Retinal pigment epithelial cell (primary cell): Measurements from ENCODE around the gene UBE2D2.
A peak's percentile ranks its signal among the peaks of the same experiment; 100 is the strongest.
"Not testable (repeated sequence)": the region's sequence is repeated elsewhere in the genome, so short reads cannot be mapped to it uniquely, and the experiment has no call there.

ENCODE experiments used
- DNase-seq: peaks from one replicate; pipeline ENCODE4 v3.0.0-alpha.2; 2010; ENCODE audit warnings: low read depth
- H3K4me3 ChIP-seq: 2 replicates; pipeline ENCODE4 v1.5.1; 2011; ENCODE audit warnings: mild to moderate bottlenecking, low read length, control low read depth, moderate library complexity
- CTCF ChIP-seq: conservative IDR thresholded peaks from 2 replicates; pipeline ENCODE4 v1.5.1; 2011; ENCODE audit warnings: low read depth, low read length, control low read depth, inconsistent platforms

UBE2D2 gene

DNA sequence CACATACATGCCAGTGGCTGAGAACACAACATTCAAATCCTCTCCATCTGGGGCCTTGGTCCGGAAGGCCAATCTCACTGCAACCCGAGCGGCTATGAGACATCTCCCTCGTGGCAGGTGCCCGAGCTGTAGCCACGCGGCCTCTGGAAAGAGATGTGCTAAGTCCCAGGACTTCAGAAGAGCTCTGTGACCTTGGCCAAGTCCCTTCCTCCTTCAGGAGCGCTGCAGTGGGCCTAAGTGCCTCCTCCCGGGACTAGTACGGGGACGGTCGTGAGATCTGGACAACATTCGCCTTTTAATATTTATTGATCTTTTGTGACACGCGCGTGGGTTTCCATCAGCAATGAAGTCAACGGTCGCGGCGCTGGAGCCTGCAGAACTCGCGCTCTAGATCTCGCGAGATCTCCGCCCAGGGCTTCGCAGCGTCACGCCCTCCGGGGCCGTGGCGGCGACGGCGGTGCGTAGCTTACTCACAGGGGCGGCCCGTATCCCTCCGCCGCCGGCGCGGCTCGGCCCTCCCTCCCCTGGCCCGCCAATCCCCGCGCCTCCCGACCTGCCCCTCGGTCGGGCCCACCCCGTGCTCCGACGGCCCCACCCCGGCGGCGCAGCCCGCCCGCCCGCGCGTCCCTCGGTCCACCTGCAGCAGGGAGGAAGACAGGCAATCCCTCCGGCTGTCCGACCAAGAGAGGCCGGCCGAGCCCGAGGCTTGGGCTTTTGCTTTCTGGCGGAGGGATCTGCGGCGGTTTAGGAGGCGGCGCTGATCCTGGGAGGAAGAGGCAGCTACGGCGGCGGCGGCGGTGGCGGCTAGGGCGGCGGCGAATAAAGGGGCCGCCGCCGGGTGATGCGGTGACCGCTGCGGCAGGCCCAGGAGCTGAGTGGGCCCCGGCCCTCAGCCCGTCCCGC, at the start of gene UBE2D2:
UBE2D2 (plus strand) TSS at position 588 of the 903 bp plus-strand sequence. CDS start 453 bp downstream, outside the sequence.
- no peak for TF ChIP-seq CTCF
- H3K4me3 ChIP-seq: peak within 1 kb of the TSS; percentile 90

GRCh38 chr5:139512786-139513390, 48.3 kb upstream of the UBE2D2 start:
- TF ChIP-seq CTCF: peak; percentile 3
- H3K4me3 ChIP-seq: no peak overlapping the region
- no peak for DNase-seq

More for the DNA sequence above, at the start of gene UBE2D2:
- peak; percentile 95 for DNase-seq

GRCh38 chr5:139513434-139513833, 47.7 kb upstream of the UBE2D2 start:
- TF ChIP-seq CTCF: peak; percentile 71

DNA sequence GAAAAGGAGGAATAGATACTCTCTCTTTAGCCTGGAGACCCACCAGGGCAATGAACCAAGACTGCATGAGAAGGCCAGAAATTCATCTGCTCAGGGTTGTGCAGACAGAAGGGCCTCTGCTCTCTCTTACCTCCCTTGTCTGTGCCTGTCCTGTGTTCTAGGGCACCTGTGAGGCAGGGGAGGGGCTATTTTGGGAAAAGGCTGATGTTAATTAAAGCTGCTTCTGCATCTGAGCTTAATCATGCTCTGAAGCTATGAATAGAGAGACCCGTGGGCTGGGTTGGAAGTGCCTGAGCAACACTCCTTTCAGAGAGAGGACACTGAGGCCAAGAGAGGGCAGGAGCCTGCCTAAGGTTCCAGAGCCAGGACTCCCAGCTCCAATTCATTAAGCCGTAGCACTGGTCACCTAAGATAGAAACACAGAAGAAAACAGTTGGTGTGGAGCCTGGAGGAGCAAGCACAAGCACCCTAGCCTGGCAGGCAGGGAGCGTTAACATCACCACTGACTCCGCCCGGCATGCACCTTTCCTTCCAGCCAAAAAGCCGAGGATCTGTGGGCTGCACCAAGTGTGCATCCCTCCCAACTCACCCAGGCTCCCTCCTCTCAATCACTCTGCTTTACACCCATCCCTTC, 47.2 kb upstream of the UBE2D2 start:
- DNase-seq: no peak
- TF ChIP-seq CTCF: no peak
- no peak overlapping the region for H3K4me3 ChIP-seq

More at GRCh38 chr5:139513434-139513833, 47.7 kb upstream of the UBE2D2 start:
- not testable (repeated sequence) for H3K4me3 ChIP-seq
- DNase-seq: peak; percentile 40

GRCh38 chr5:139514486-139514856, 46.7 kb upstream of the UBE2D2 start:
- TF ChIP-seq CTCF: no peak
- DNase-seq: no peak
- H3K4me3 ChIP-seq: no peak overlapping the region

DNA sequence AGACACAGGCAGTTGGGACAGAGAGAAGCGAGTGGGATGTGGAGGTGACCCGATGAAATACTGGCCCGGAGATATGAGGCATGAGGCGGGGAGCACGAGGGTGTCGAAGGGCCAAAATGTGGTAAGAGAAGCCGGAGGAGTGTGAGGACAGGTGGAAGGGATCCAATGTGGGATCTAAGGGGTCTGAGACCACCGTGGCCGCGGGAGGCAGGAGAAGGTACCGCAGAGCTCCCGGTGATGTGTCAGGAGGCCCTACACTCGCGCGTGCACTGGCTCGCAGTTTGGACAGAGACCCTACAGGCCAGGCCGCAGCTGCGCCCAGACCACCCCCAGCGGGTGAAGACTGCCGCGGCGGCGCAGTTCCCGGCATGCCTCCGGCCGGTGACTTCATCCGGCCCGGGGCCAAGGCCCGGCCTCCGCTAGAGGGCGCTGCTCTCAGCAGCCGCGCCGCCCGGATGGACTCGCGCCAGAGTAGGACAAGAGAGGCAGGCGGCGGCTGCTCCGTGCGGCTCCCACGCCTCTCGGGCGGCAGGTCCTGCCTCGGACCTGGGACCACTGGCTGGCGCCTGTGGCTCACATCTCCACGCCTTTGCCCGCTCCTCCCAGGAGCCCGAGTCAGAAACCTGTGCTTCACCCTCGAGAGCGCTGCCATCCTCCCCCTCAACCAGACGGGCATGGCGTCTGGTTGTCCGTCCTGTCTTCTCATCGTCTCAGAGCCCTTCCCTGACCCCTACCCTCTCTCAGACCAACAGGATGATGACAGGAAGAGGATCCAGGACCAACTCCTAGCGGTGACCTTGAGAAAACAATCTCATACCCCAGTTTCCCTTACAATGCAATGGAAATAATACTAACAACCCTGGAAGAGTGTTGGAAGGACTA, 43.2 kb upstream of the UBE2D2 start:
- H3K4me3 ChIP-seq: peak overlapping the region; percentile 61
- DNase-seq: peak; percentile 39
- peak; percentile 86 for TF ChIP-seq CTCF
